DND-41 (cell line): ENCODE results near the gene CHN2.

ENCODE experiments used
- ATAC-seq: fragments of 200-7000 bp; cut with Tn5 transposase; 3 replicates; pipeline ENCODE4 v1.9.1; 2021; ENCODE audit warnings: low read depth; ENCODE audit not compliant: insufficient read depth
- DNase-seq: peaks from one replicate; pipeline ENCODE4 v3.0.0-alpha.2; 2020
- H2AFZ ChIP-seq: 2 replicates; pipeline ENCODE4 v1.6.0; 2012; ENCODE audit warnings: low read depth, low read length
- H3K27ac ChIP-seq: 2 replicates; pipeline ENCODE4 v1.5.1; 2012; ENCODE audit warnings: low read length, inconsistent platforms
- H3K27me3 ChIP-seq: fragments of 200-600 bp; sonication (generic); 2 replicates; pipeline ENCODE4 v1.6.0; 2012; ENCODE audit warnings: low read length, mild to moderate bottlenecking, inconsistent platforms; ENCODE audit not compliant: insufficient read depth, poor library complexity
- H3K36me3 ChIP-seq: 2 replicates; pipeline ENCODE4 v1.5.1; 2012; ENCODE audit warnings: low read length, inconsistent platforms; ENCODE audit not compliant: insufficient read depth
- H3K4me1 ChIP-seq: 2 replicates; pipeline ENCODE4 v1.5.1; 2012; ENCODE audit warnings: mild to moderate bottlenecking, low read length; ENCODE audit not compliant: insufficient read depth
- H3K4me2 ChIP-seq: 2 replicates; pipeline ENCODE4 v1.6.0; 2012; ENCODE audit warnings: mild to moderate bottlenecking, moderate library complexity, low read length, inconsistent platforms; ENCODE audit not compliant: insufficient read depth
- H3K4me3 ChIP-seq, 2 experiments: fragments of 200-600 bp in 1 of 2; shearing (Covaris generic) in 1 of 2; 2 replicates each; pipeline ENCODE4 v1.5.1; 2012 to 2016; ENCODE audit warnings: inconsistent platforms in 2 of 2, low read length in 2 of 2, mild to moderate bottlenecking in 2 of 2, low read depth in 1 of 2, moderate library complexity in 1 of 2
- H3K79me2 ChIP-seq: 2 replicates; pipeline ENCODE4 v1.6.0; 2012; ENCODE audit warnings: low read length, inconsistent platforms; ENCODE audit not compliant: insufficient read depth
- H3K9ac ChIP-seq: 2 replicates; pipeline ENCODE4 v1.6.0; 2012; ENCODE audit warnings: low read depth, mild to moderate bottlenecking, inconsistent platforms, low read length, moderate library complexity
- H3K9me3 ChIP-seq: 2 replicates; pipeline ENCODE4 v1.5.1; 2012; ENCODE audit warnings: low read length, moderate library complexity, mild to moderate bottlenecking, inconsistent platforms; ENCODE audit not compliant: insufficient read depth, severe bottlenecking
- H4K20me1 ChIP-seq: 2 replicates; pipeline ENCODE4 v1.6.0; 2012; ENCODE audit warnings: low read length; ENCODE audit not compliant: insufficient read depth
- EZH2 ChIP-seq: IDR thresholded peaks from 3 replicates; pipeline ENCODE4 v1.6.1; 2012; ENCODE audit warnings: borderline replicate concordance, low read depth, mild to moderate bottlenecking, moderate library complexity, low read length, inconsistent platforms; ENCODE audit not compliant: severe bottlenecking
- TF ChIP-seq, protein P1 (sequence below): IDR thresholded peaks from 2 replicates; pipeline ENCODE4 v1.5.1; 2012; ENCODE audit warnings: borderline replicate concordance, low read length, moderate library complexity, mild to moderate bottlenecking; ENCODE audit not compliant: poor library complexity, severe bottlenecking; ENCODE audit errors: extremely low read depth

CHN2 gene

DNA sequence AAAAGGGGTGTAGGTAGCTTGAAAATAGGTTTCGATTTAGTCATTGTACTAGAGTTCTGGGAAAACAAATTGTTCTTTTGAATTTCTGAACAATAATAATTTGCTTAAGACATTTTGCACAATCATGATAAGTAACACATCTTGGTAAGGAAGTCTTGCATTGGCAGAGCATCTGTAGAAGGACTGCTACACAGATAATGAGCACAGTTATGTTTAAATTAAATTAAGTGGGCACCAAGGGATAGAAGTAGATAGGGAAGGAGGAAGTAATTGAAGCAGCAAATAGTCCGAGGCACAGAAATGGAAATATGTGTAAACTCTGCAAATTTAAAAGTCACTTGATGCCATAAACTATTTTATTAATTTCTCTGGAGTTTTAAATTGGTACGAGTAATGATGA lies 122.4 kb downstream of the CHN2 start:
- ATAC-seq (no peak), DNase-seq (no peak)
- no peaks in the 10 kb centered on the region for H4K20me1 ChIP-seq
- no peak overlapping the region for H2AFZ ChIP-seq
- no peaks in the 10 kb centered on the region for H3K79me2 ChIP-seq
- H3K27ac ChIP-seq, result no peak overlapping the region
- H3K4me2 ChIP-seq, result no peak overlapping the region
- H3K4me1 ChIP-seq, result no peaks in the 10 kb centered on the region
- H3K9me3 ChIP-seq, result no peaks in the 10 kb centered on the region
- H3K4me3 ChIP-seq, result no peak overlapping the region
- H3K36me3 ChIP-seq, result no peaks in the 10 kb centered on the region
- no peaks in the 10 kb centered on the region for H3K27me3 ChIP-seq
- no peak for TF ChIP-seq EZH2
- TF ChIP-seq, protein P1, sequence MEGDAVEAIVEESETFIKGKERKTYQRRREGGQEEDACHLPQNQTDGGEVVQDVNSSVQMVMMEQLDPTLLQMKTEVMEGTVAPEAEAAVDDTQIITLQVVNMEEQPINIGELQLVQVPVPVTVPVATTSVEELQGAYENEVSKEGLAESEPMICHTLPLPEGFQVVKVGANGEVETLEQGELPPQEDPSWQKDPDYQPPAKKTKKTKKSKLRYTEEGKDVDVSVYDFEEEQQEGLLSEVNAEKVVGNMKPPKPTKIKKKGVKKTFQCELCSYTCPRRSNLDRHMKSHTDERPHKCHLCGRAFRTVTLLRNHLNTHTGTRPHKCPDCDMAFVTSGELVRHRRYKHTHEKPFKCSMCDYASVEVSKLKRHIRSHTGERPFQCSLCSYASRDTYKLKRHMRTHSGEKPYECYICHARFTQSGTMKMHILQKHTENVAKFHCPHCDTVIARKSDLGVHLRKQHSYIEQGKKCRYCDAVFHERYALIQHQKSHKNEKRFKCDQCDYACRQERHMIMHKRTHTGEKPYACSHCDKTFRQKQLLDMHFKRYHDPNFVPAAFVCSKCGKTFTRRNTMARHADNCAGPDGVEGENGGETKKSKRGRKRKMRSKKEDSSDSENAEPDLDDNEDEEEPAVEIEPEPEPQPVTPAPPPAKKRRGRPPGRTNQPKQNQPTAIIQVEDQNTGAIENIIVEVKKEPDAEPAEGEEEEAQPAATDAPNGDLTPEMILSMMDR, result no peak
- no peak overlapping the region for H3K9ac ChIP-seq

DNA sequence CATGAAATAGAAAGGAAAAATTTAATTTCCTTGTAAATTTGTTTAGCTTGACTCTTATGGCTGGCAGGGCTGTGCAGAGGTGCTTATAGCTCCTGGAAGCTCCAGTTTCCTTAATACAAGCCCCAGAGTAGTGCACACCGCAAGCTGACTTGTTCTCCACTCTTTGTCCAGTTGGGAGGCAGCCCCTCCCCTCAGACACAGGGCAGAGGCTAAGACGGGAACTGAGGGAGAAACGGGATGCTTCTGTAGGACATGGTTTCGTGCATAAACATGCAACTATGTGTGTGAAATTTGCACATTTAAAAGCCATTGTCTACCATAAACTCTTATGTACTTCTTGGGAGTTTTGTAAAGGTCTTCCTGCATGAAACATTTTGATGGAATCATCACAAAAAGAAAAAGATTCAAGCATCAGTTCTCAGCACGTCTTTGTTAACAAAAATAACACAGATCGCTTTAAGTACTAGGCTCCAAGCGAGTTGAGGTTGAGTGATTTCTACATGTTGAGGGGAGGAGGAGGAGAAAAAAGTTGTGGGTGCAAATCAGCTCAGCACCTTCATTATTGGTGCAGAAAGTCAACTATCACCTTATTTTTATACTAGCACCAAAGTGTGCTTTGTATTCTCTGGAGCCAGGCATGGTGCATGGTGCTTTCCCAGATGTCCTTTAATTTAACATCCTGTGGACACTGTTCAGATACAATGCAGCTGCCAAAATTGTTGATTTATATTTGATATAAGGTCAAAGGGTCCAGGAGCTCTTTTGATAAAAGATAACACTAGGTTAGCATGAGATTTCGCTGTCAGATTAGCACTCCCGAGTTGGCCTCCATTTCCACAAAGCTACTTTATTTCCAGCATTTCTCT lies 124.5 kb downstream of the CHN2 start:
- Histone ChIP-seq H3K27me3 (no peaks in the 10 kb centered on the region), H3K4me1 (no peaks in the 10 kb centered on the region), H4K20me1 (no peaks in the 10 kb centered on the region), H3K36me3 (no peaks in the 10 kb centered on the region), H3K4me2 (no peak overlapping the region), H3K9ac (no peak overlapping the region), H3K9me3 (no peaks in the 10 kb centered on the region), H2AFZ (no peak overlapping the region), H3K79me2 (no peaks in the 10 kb centered on the region), H3K4me3 (no peak overlapping the region), H3K27ac (no peak overlapping the region)
- no peak for TF ChIP-seq EZH2
- TF ChIP-seq, protein P1, result no peak
- no peak for DNase-seq
- no peak for ATAC-seq

DNA sequence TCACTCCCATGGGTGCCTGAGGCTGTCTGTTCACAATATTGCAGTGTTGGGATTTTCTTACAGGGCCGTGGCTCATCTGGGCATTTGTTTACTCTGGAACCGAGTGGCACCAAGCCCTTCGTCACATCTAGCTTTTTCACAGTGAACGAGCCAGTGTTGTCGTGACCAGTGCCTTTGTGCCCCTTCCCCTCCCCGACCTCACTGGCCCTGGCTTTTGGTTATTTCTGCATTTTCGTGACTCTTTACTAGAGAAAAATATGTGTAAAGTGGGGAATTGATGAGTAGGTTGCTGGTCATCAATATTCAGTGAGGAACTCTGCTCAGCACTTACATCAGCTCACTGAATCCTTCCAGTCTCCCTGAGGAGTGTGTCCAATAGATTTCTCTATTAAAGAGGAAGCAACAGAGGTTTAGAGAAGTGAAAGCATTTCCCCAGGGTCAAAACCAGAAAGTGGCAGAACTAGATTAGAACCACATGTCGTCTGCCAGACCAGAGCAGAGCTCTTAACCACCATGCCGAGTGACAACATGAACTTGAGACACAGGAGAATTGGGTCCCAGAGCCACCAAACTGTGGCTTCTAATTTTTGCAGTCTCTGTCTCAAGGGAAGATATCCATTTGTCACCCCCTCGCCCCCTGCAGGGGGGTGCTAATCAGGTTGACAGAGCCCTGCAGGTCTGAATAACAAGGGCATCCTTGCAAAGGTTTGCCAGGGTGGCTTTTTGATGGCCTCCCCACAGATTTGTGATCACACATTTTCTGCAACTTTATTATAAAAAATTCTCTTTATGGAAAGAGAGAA lies 125.3 kb downstream of the CHN2 start:
- peak; percentile 22; the same call in 1 of the 3 replicates for ATAC-seq

More for the DNA sequence above, 125.3 kb downstream of the CHN2 start:
- no peak overlapping the region for H2AFZ ChIP-seq
- H4K20me1 ChIP-seq, result no peaks in the 10 kb centered on the region
- no peak overlapping the region for H3K27ac ChIP-seq
- no peaks in the 10 kb centered on the region for H3K36me3 ChIP-seq
- no peak overlapping the region for H3K4me2 ChIP-seq
- H3K4me1 ChIP-seq, result no peaks in the 10 kb centered on the region
- no peaks in the 10 kb centered on the region for H3K9me3 ChIP-seq
- no peak for DNase-seq
- no peaks in the 10 kb centered on the region for H3K27me3 ChIP-seq
- H3K79me2 ChIP-seq, result no peaks in the 10 kb centered on the region
- H3K9ac ChIP-seq, result no peak overlapping the region
- no peak for TF ChIP-seq EZH2
- TF ChIP-seq, protein P1, result no peak
- no peak overlapping the region for H3K4me3 ChIP-seq
